Vagina (tissue), 2 donors: ENCODE data around the gene C11orf68.

Source experiments
- POLR2A ChIP-seq, 2 donors: fragments of 450-650 bp; IDR thresholded peaks; one replicate each; pipeline ENCODE4 v1.6.1; 2017; ENCODE audit warnings: antibody characterized with exemption in 2 of 2, mild to moderate bottlenecking in 2 of 2, moderate library complexity in 2 of 2
- TF ChIP-seq, protein P1 (sequence below), 3 experiments: fragments of 450-650 bp in 2 of 3; fragments of 200-600 bp in 1 of 3; sonication (generic) in 1 of 3; IDR thresholded peaks; one replicate each; pipeline ENCODE4 v1.5.1; 2017 to 2019; ENCODE audit warnings: antibody characterized with exemption in 3 of 3, mild to moderate bottlenecking in 2 of 3, moderate library complexity in 2 of 3

DNA sequence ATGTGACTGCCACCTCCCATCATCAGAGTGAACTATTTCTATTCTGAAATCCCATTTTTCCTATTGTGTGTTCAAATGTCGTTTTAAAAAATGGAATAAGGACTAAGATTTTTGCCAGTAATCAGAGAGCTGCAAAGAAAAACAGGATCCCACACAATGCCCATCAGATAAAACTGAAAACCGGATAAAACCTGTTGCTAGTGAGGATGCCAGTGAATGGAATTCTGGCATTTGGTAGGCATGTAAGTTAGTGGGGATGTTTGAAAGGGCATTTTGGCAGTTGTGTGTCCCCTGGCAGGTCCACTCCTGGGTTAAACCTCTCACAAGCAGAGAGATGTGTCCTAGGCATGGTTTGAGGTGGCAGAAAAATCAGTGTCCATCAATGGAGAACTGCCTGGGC, 6.5 kb upstream of the C11orf68 start:
- TF ChIP-seq, protein P1, sequence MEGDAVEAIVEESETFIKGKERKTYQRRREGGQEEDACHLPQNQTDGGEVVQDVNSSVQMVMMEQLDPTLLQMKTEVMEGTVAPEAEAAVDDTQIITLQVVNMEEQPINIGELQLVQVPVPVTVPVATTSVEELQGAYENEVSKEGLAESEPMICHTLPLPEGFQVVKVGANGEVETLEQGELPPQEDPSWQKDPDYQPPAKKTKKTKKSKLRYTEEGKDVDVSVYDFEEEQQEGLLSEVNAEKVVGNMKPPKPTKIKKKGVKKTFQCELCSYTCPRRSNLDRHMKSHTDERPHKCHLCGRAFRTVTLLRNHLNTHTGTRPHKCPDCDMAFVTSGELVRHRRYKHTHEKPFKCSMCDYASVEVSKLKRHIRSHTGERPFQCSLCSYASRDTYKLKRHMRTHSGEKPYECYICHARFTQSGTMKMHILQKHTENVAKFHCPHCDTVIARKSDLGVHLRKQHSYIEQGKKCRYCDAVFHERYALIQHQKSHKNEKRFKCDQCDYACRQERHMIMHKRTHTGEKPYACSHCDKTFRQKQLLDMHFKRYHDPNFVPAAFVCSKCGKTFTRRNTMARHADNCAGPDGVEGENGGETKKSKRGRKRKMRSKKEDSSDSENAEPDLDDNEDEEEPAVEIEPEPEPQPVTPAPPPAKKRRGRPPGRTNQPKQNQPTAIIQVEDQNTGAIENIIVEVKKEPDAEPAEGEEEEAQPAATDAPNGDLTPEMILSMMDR (IDR thresholded peaks at IDR 0.05) = no peak
- TF ChIP-seq POLR2A (IDR thresholded peaks at IDR 0.05) = no peak
